Fibroblast of villous mesenchyme (primary cell): ENCODE results near the gene RNF112. TPM values are rescaled to one million over a fixed set of nuclear protein-coding genes. Genes with fewer than 3 reads are reported as not detected.
"Not testable (repeated sequence)": the region's sequence is repeated elsewhere in the genome, so short reads cannot be mapped to it uniquely, and the experiment has no call there.

Experiments
- DNase-seq: peaks from one replicate; pipeline ENCODE4 v3.0.0-alpha.2; 2010; ENCODE audit warnings: low read depth
- H3K4me3 ChIP-seq: 2 replicates; pipeline ENCODE4 v1.5.1; 2011; ENCODE audit warnings: low read depth, mild to moderate bottlenecking, low read length
- CTCF ChIP-seq: IDR thresholded peaks from 2 replicates; pipeline ENCODE4 v1.5.1; 2012; ENCODE audit warnings: low read depth, mild to moderate bottlenecking, low read length; ENCODE audit not compliant: insufficient read depth
- total RNA-seq: library from RNA; depleted of rRNA; stranded (reverse); fragments of >200 nt; gene quantifications from 2 replicates; pipeline ENCODE4 v1.2.3, GENCODE V29; 2012

The RNF112 gene
- total RNA-seq, 1 donor, result 0.86 TPM

DNA sequence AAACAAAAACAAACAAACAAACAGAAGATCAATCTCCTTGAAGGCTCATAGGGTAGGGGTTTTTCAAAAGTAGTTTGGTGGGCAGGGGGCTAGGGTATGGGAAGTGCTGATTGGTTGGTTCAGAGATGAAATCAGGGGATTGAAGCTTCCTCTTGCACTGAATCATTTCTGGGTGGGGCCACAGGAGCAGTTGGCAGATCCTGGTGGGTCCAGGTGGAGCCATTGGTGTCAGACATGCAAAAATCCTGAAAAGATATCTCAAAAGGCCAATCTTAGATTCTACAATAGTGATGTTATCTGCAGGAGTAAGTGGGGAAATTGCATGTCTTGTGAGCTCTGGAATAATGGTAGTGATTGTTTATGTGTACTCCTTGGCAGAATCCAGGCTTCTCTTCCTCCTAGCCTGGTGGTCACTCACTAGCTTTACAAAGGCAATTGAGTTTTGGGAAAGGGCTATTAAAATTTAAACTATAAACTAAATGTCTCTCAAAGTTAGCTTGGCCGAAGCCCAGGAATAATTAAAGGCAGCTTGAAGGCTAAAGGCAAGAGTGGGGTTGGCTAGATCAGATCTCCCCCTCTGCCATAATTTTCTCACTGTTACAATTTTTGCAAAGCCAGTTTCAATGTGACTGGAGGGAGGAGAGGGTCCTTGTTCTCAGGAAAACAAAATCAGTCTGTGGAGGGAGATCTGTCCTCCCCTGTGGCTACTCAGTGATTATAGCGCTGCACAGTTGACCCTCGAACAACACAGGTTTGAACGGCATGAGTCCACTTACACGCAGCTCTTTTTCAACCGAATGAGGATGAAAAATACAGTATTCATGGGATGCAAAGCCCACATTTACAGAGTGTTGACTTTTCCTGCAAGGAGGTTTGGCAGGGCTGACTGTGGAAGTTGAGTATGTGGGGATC lies 45.2 kb downstream of the RNF112 start:
- H3K4me3 ChIP-seq, result no peak overlapping the region
- no peak for TF ChIP-seq CTCF
- DNase-seq, result no peak

DNA sequence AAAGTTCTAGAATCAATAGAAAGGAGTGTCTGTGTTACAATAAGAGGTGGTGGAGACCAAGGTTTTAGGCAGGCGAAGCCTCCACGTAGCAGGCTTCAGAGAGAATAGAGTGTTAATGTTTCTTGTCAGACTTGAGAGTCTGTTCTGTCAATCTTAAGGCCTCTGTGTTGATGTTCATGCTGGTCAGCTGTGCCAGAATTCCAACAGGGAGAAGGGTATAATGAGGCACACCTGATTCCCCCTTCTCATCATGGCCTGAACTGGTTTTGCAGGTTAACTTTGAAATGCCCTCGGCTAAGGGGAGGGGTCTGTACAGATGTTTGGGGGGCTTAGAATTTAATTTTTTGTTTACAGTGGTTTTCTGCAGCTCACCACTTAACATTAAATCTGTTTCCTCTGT lies 46.0 kb downstream of the RNF112 start:
- no peak for DNase-seq
- TF ChIP-seq CTCF, result no peak
- H3K4me3 ChIP-seq, result no peak overlapping the region

- H3K4me3 ChIP-seq, result no peak overlapping the region
- no peak for TF ChIP-seq CTCF
- no peak for DNase-seq
Measured at GRCh38 chr17:19457830-19458271, 46.8 kb downstream of the RNF112 start.

DNA sequence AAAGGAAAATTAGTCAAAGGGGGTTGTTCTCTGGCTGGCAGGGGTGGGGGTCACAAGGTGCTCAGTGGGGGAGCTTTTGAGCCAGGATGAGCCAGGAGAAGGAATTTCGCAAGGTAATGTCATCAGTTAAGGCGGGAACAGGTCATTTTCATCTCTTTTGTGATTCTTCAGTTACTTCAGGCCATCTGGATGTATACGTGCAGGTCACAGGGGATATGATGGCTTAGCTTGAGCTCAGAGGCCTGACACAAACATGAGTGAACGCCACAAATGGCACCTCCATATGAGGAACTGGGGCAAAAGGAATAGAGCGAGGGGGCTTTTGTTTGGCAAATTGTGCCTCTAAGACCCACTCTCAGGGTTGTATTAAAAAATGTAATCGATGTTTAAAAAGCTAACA lies 47.4 kb downstream of the RNF112 start:
- DNase-seq, result not testable (repeated sequence)

DNA sequence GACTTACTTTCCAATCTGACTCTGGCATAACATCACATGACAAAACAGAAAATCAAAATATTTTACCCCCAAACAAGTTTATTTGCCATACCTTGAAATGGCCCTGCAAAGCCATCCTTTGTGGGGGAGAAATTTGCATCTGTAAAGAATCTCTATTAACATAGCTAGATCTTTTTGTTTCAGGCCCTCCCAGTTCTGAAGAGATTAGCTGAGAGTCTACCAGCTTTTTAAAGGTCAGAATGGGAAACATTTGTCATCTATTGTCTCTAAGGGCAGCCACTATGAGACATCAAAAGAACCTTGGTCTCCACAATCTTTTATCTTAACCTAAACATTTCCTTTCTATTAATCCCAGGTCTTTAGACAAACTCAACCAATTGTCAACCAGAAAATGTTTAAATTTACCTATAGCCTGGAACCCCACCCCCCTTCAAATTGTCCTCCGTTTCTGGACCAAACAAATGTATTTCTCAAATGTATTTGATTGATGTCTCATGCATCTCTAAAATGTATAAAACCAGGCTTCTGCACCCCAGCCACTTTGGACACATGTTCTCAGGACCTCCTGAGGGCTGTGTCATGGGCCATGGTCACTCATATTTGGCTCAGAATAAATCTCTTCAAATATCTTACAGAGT lies 48.1 kb downstream of the RNF112 start:
- not testable (repeated sequence) for DNase-seq, H3K4me3 ChIP-seq

More for the DNA sequence above, 47.4 kb downstream of the RNF112 start:
- not testable (repeated sequence) for H3K4me3 ChIP-seq

DNA sequence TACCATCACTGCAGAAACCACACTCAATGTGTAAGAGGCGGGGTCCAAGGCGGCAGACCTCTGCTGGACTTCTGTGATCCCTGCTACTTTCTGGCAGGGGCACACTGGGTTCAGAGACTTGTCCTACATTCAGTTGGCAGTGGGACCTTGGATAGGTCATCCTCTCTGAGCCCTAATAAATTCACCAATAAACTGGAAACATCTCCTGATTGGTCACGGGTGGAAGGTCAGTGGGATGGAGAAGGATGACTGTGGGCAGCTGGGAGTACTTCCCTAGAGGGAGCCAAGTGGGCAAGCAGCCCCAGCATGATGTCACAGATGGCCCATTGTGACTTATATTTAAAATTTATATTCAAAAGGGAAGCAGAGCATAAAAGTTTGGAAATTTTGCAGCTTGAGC lies 49.7 kb downstream of the RNF112 start:
- H3K4me3 ChIP-seq, result no peak overlapping the region
- DNase-seq, result no peak
- no peak for TF ChIP-seq CTCF

DNA sequence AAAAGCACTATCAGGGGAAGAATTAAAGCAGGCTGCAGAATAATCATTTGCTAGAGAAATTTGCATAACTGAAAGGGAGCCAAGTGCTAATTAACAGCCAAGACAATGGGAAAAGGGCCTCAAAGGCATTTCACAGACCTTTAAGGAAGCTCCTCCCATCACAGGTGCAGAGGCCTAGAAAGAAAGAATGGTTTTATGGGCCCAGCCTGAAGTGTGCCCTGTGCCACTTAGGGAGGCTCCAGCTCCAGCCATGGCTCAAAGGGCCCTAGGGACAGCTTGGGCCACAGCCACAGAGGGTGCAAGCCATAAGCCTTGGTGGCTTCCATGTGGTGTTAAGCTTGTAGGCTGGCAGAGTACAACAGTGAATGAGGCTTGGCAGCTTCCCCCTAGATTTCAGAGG lies 50.1 kb downstream of the RNF112 start:
- no peak for DNase-seq
- no peak overlapping the region for H3K4me3 ChIP-seq
- no peak for TF ChIP-seq CTCF
